Activated T-cell treated with anti-CD3 and anti-CD28 coated beads, Interleukin-2, amount 50 U/mL, for 72 hours (primary cell): Measurements from ENCODE around the gene IGF2R. TPM values are rescaled to one million over a fixed set of nuclear protein-coding genes. Genes with fewer than 3 reads are reported as not detected.

Source experiments
- ATAC-seq, 2 donors: fragments of 150-1000 bp; cut with Tn5 transposase; replicated peaks in 1 of 2; 2 replicates each; pipeline ENCODE4 v1.10.0; 2021; ENCODE audit warnings: moderate library complexity in 2 of 2, mild to moderate bottlenecking in 1 of 2
- DNase-seq, 2 donors: peaks; one replicate each; pipeline ENCODE4 v3.0.0; 2021 to 2022; ENCODE audit warnings: mixed read lengths in 1 of 2
- H3K27ac Mint-ChIP-seq: one replicate; pipeline ENCODE4 v1.8.0; 2022; ENCODE audit warnings: mild to moderate bottlenecking, moderate library complexity, mixed read lengths
- H3K27me3 Mint-ChIP-seq: one replicate; pipeline ENCODE4 v1.8.0; 2022; ENCODE audit warnings: low read depth, mixed read lengths
- H3K36me3 Mint-ChIP-seq, 2 donors: one replicate each; pipeline ENCODE4 v1.8.0; 2022; ENCODE audit warnings: mixed read lengths in 2 of 2, mild to moderate bottlenecking in 1 of 2; ENCODE audit not compliant: insufficient read depth in 2 of 2
- H3K4me1 Mint-ChIP-seq: one replicate; pipeline ENCODE4 v1.8.0; 2022; ENCODE audit warnings: low read depth, mixed read lengths
- H3K4me3 Mint-ChIP-seq, 2 donors: one replicate each; pipeline ENCODE4 v1.8.0; 2022; ENCODE audit warnings: mild to moderate bottlenecking in 2 of 2, mixed read lengths in 2 of 2, moderate library complexity in 2 of 2
- H3K9me3 Mint-ChIP-seq, 2 donors: one replicate each; pipeline ENCODE4 v1.8.0; 2022; ENCODE audit warnings: mixed read lengths in 2 of 2
- total RNA-seq, 2 donors: library from RNA; stranded (reverse); gene quantifications; one replicate each; pipeline ENCODE4 v1.2.3, GENCODE V29; 2022

Gene IGF2R
- total RNA-seq, 2 donors from 2014 or later: 68.9 to 83.6 TPM

- H3K9me3 Mint-ChIP-seq: no peaks in the 10 kb centered on the region
- H3K4me3 Mint-ChIP-seq: no peak overlapping the region
- H3K27me3 Mint-ChIP-seq: no peaks in the 10 kb centered on the region
- no peak overlapping the region for H3K27ac Mint-ChIP-seq
- H3K36me3 Mint-ChIP-seq: peaks cover 14 to 21% of the 10 kb centered on the region in 2 donors
- DNase-seq (no peak), ATAC-seq (no peak)
- peaks cover 7% of the 10 kb centered on the region for H3K4me1 Mint-ChIP-seq
Measured at GRCh38 chr6:160030103-160030502, 61.2 kb downstream of the IGF2R start.

GRCh38 chr6:160031442-160031841 lies 62.6 kb downstream of the IGF2R start:
- H3K27ac Mint-ChIP-seq: no peak overlapping the region
- peaks cover 7% of the 10 kb centered on the region for H3K4me1 Mint-ChIP-seq
- peaks cover 19 to 21% of the 10 kb centered on the region in 2 donors for H3K36me3 Mint-ChIP-seq

GRCh38 chr6:160031871-160032270 lies 63.0 kb downstream of the IGF2R start:
- H3K4me3 Mint-ChIP-seq: no peak overlapping the region
- peaks cover 20 to 21% of the 10 kb centered on the region in 2 donors for H3K36me3 Mint-ChIP-seq
- DNase-seq (no peak), ATAC-seq (no peak)
- H3K27ac Mint-ChIP-seq: no peak overlapping the region
- H3K27me3 Mint-ChIP-seq: no peaks in the 10 kb centered on the region
- H3K9me3 Mint-ChIP-seq: no peaks in the 10 kb centered on the region
- peaks cover 7% of the 10 kb centered on the region for H3K4me1 Mint-ChIP-seq

More at GRCh38 chr6:160031442-160031841, 62.6 kb downstream of the IGF2R start:
- ATAC-seq (no peak), DNase-seq (no peak)
- Mint-ChIP-seq H3K27me3 (no peaks in the 10 kb centered on the region), H3K4me3 (no peak overlapping the region), H3K9me3 (no peaks in the 10 kb centered on the region)

GRCh38 chr6:160032538-160032937 lies 63.7 kb downstream of the IGF2R start:
- Mint-ChIP-seq H3K27ac (no peak overlapping the region), H3K4me3 (no peak overlapping the region), H3K27me3 (no peaks in the 10 kb centered on the region), H3K4me1 (peaks cover 12% of the 10 kb centered on the region), H3K36me3 (peaks cover 20 to 21% of the 10 kb centered on the region in 2 donors), H3K9me3 (no peaks in the 10 kb centered on the region)
- ATAC-seq: no peak
- no peak for DNase-seq

- no peak for ATAC-seq
- H3K27ac Mint-ChIP-seq: no peak overlapping the region
- peaks cover 17 to 18% of the 10 kb centered on the region in 2 donors for H3K36me3 Mint-ChIP-seq
- no peaks in the 10 kb centered on the region for H3K27me3 Mint-ChIP-seq
- no peak for DNase-seq
- no peaks in the 10 kb centered on the region for H3K9me3 Mint-ChIP-seq
- peaks cover 15% of the 10 kb centered on the region for H3K4me1 Mint-ChIP-seq
- no peak overlapping the region for H3K4me3 Mint-ChIP-seq
Measured at GRCh38 chr6:160034036-160034930, 65.4 kb downstream of the IGF2R start.

- Mint-ChIP-seq H3K4me3 (no peak overlapping the region), H3K4me1 (peaks cover 15% of the 10 kb centered on the region), H3K27ac (no peak overlapping the region), H3K36me3 (peaks cover 13 to 17% of the 10 kb centered on the region in 2 donors), H3K27me3 (no peaks in the 10 kb centered on the region), H3K9me3 (no peaks in the 10 kb centered on the region)
- DNase-seq: no peak
- no peak for ATAC-seq
Measured at GRCh38 chr6:160035241-160035640, 66.4 kb downstream of the IGF2R start.

GRCh38 chr6:160035693-160036330 lies 66.9 kb downstream of the IGF2R start:
- Mint-ChIP-seq H3K4me1 (peaks cover 15% of the 10 kb centered on the region), H3K9me3 (no peaks in the 10 kb centered on the region), H3K27me3 (no peaks in the 10 kb centered on the region), H3K4me3 (no peak overlapping the region), H3K27ac (no peak overlapping the region), H3K36me3 (peaks cover 13 to 18% of the 10 kb centered on the region in 2 donors)
- DNase-seq (no peak), ATAC-seq (no peak)

GRCh38 chr6:160036331-160036695 lies 67.4 kb downstream of the IGF2R start:
- peaks cover 15% of the 10 kb centered on the region for H3K4me1 Mint-ChIP-seq
- H3K27me3 Mint-ChIP-seq: no peaks in the 10 kb centered on the region
- DNase-seq: no peak
- H3K36me3 Mint-ChIP-seq: peaks cover 13 to 18% of the 10 kb centered on the region in 2 donors
- H3K27ac Mint-ChIP-seq: peak overlapping the region; percentile 15
- ATAC-seq: no peak
- H3K4me3 Mint-ChIP-seq: no peak overlapping the region
- H3K9me3 Mint-ChIP-seq: no peaks in the 10 kb centered on the region

- Mint-ChIP-seq H3K4me3 (no peak overlapping the region), H3K4me1 (peaks cover 15% of the 10 kb centered on the region), H3K36me3 (peaks cover 9 to 14% of the 10 kb centered on the region in 2 donors), H3K9me3 (no peaks in the 10 kb centered on the region), H3K27me3 (no peaks in the 10 kb centered on the region), H3K27ac (no peak overlapping the region)
- DNase-seq: no peak
- ATAC-seq: no peak
Measured at GRCh38 chr6:160036790-160037206, 67.9 kb downstream of the IGF2R start.

GRCh38 chr6:160038479-160038878 lies 69.6 kb downstream of the IGF2R start:
- Mint-ChIP-seq H3K4me3 (no peak overlapping the region), H3K9me3 (no peaks in the 10 kb centered on the region), H3K27ac (peak overlapping the region; percentile 43), H3K36me3 (peaks cover 10 to 15% of the 10 kb centered on the region in 2 donors), H3K27me3 (no peaks in the 10 kb centered on the region), H3K4me1 (peaks cover 15% of the 10 kb centered on the region)
- no peak for ATAC-seq
- no peak for DNase-seq

GRCh38 chr6:160039441-160039840 lies 70.6 kb downstream of the IGF2R start:
- H3K36me3 Mint-ChIP-seq: peaks cover 10 to 15% of the 10 kb centered on the region in 2 donors

GRCh38 chr6:160040055-160040454 lies 71.2 kb downstream of the IGF2R start:
- Mint-ChIP-seq H3K27ac (no peak overlapping the region), H3K4me1 (peaks cover 15% of the 10 kb centered on the region), H3K4me3 (no peak overlapping the region), H3K36me3 (peaks cover 13 to 15% of the 10 kb centered on the region in 2 donors), H3K9me3 (no peaks in the 10 kb centered on the region), H3K27me3 (no peaks in the 10 kb centered on the region)
- ATAC-seq: no peak
- no peak for DNase-seq

More at GRCh38 chr6:160039441-160039840, 70.6 kb downstream of the IGF2R start:
- Mint-ChIP-seq H3K27me3 (no peaks in the 10 kb centered on the region), H3K4me3 (no peak overlapping the region), H3K4me1 (peaks cover 15% of the 10 kb centered on the region), H3K9me3 (no peaks in the 10 kb centered on the region), H3K27ac (peak overlapping the region; percentile 39)
- DNase-seq (no peak), ATAC-seq (no peak)

- H3K27me3 Mint-ChIP-seq: no peaks in the 10 kb centered on the region
- H3K27ac Mint-ChIP-seq: peak overlapping the region; percentile 20
- H3K9me3 Mint-ChIP-seq: no peaks in the 10 kb centered on the region
Measured at GRCh38 chr6:160040527-160041264, 71.8 kb downstream of the IGF2R start.

More at GRCh38 chr6:160040527-160041264, 71.8 kb downstream of the IGF2R start:
- Mint-ChIP-seq H3K4me3 (no peak overlapping the region), H3K4me1 (peaks cover 15% of the 10 kb centered on the region), H3K36me3 (peaks cover 16 to 18% of the 10 kb centered on the region in 2 donors)
- DNase-seq: no peak
- no peak for ATAC-seq
